ENCODE data around the gene ARMC9. TPM values are rescaled to one million over a fixed set of nuclear protein-coding genes. Genes with fewer than 3 reads are reported as not detected.

The ARMC9 gene
- total RNA-seq, 1 donor from 2014 or later = 9.0 TPM

DNA sequence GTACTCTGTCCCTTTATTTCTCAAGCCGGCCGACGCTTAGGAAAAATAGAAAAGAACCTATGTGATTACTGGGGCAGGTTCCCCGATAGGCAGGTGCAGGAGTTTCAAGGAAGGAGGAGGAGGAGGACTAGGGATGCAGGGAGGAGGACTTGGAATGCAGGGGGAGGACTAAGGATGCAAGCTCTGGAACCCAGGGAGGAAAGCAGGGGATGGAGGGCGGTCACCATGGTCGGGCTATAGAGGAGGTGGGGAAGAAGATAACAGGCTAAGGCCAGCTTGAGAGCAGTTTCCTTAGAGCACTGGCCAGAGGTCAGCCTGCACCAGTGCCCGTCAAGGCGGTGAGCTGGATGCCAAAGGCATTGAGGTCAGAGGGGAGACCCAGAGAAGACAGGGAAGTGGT lies 178.4 kb downstream of the ARMC9 start:
- intact Hi-C loops (cut with micrococcal nuclease) = no loop called here
- Mint-ChIP-seq H3K4me3 (no peak overlapping the region), H3K27me3 (no peaks in the 10 kb centered on the region), H3K27ac (no peak overlapping the region), H3K36me3 (ENCODE audit: low read depth) (no peaks in the 10 kb centered on the region), H3K4me1 (no peaks in the 10 kb centered on the region), H3K9me3 (no peaks in the 10 kb centered on the region)
- ChIA-PET CTCF (no interaction called here), POLR2A (interaction anchor here (1.0 kb wide), 1 partner anchor 15 kb away, joined by 7 read pairs; no protein-coding TSS in a partner anchor)
- DNase-seq (no peak), ATAC-seq (ENCODE audit: low read depth) (no peak)
- TF ChIP-seq, protein P1, sequence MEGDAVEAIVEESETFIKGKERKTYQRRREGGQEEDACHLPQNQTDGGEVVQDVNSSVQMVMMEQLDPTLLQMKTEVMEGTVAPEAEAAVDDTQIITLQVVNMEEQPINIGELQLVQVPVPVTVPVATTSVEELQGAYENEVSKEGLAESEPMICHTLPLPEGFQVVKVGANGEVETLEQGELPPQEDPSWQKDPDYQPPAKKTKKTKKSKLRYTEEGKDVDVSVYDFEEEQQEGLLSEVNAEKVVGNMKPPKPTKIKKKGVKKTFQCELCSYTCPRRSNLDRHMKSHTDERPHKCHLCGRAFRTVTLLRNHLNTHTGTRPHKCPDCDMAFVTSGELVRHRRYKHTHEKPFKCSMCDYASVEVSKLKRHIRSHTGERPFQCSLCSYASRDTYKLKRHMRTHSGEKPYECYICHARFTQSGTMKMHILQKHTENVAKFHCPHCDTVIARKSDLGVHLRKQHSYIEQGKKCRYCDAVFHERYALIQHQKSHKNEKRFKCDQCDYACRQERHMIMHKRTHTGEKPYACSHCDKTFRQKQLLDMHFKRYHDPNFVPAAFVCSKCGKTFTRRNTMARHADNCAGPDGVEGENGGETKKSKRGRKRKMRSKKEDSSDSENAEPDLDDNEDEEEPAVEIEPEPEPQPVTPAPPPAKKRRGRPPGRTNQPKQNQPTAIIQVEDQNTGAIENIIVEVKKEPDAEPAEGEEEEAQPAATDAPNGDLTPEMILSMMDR (IDR thresholded peaks at IDR 0.05) = no peak

- DNase-seq (no peak), ATAC-seq (ENCODE audit: low read depth) (no peak)
- H3K9me3 Mint-ChIP-seq = no peaks in the 10 kb centered on the region
- no peak overlapping the region for H3K27ac Mint-ChIP-seq
- no peak overlapping the region for H3K4me3 Mint-ChIP-seq
- ChIA-PET CTCF (no interaction called here), POLR2A (no interaction called here)
- H3K27me3 Mint-ChIP-seq = no peaks in the 10 kb centered on the region
- H3K36me3 Mint-ChIP-seq (ENCODE audit: low read depth) = no peaks in the 10 kb centered on the region
- TF ChIP-seq, protein P1 (IDR thresholded peaks at IDR 0.05) = no peak
- H3K4me1 Mint-ChIP-seq = no peaks in the 10 kb centered on the region
- intact Hi-C loops (cut with micrococcal nuclease) = no loop called here
These were observed 179.7 kb downstream of the ARMC9 start for GRCh38 chr2:231378026-231378722.

GRCh38 chr2:231379266-231380215 lies 181.1 kb downstream of the ARMC9 start:
- H3K27ac Mint-ChIP-seq = no peak overlapping the region
- intact Hi-C loops (cut with micrococcal nuclease) = no loop called here
- H3K27me3 Mint-ChIP-seq = no peaks in the 10 kb centered on the region
- ATAC-seq (ENCODE audit: low read depth) (no peak), DNase-seq (no peak)
- no peak overlapping the region for H3K4me3 Mint-ChIP-seq
- H3K36me3 Mint-ChIP-seq (ENCODE audit: low read depth) = no peaks in the 10 kb centered on the region
- TF ChIP-seq, protein P1 (IDR thresholded peaks at IDR 0.05) = no peak
- no peaks in the 10 kb centered on the region for H3K9me3 Mint-ChIP-seq
- H3K4me1 Mint-ChIP-seq = no peaks in the 10 kb centered on the region
- POLR2A ChIA-PET = no interaction called here
- CTCF ChIA-PET = no interaction called here

- H3K4me1 Mint-ChIP-seq = no peaks in the 10 kb centered on the region
- DNase-seq = no peak
- TF ChIP-seq, protein P1 (IDR thresholded peaks at IDR 0.05) = no peak
- H3K27ac Mint-ChIP-seq = no peak overlapping the region
- no peaks in the 10 kb centered on the region for H3K27me3 Mint-ChIP-seq
- peaks cover 6% of the 10 kb centered on the region for H3K9me3 Mint-ChIP-seq
- H3K36me3 Mint-ChIP-seq (ENCODE audit: low read depth) = no peaks in the 10 kb centered on the region
- intact Hi-C loops (cut with micrococcal nuclease) = no loop called here
- no peak for ATAC-seq (ENCODE audit: low read depth)
- ChIA-PET CTCF (no interaction called here), POLR2A (no interaction called here)
- no peak overlapping the region for H3K4me3 Mint-ChIP-seq
These were observed 181.9 kb downstream of the ARMC9 start for GRCh38 chr2:231380307-231380706.
